Measurements from ENCODE around the gene GNG12. TPM values are rescaled to one million over a fixed set of nuclear protein-coding genes. Genes with fewer than 3 reads are reported as not detected.

The GNG12 gene
- total and polyA plus RNA-seq, 9 of the 15 experiments (the other 6 are each of a cell fraction or from before 2014, with no cell fraction given), result 2.6 to 6.0 (median 4.1) TPM

DNA sequence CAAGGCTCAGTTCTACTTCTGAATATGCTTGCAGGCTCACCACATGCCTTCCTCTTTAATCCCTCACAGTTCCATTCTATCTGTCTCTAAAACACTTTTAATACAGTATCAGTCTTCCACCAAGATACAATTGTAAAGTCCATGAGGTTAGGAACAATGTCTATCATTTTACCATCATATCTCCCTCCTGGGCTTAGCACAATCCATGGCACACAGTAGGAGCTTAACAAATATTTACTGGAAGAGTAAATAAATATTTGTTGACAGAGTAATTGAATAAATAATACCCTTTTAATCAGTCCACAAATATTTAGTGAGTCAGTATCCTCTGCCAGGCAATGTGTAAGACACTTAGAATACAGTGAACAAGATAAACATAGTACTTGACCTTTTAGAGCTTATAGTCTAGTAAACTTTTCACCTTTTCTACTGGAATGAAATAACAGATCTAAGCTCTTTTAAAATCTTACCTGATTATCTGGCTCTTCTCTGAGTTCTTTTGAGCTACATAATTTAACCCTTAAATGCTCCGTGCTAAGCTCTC is 160.9 kb downstream of the GNG12 start:
- FAIRE-seq (no peak), ATAC-seq (no peak), DNase-seq (ENCODE audit: extremely low read depth in 1 of 4, low spot score in 3 of 4) (no peak)
- Histone ChIP-seq H3K36me3 (ENCODE audit: control insufficient read depth, insufficient read depth, low read length) (no peaks in the 10 kb centered on the region), H3K4me2 (ENCODE audit: insufficient read depth, low read length) (no peak overlapping the region), H3K79me2 (ENCODE audit: control insufficient read depth, insufficient read depth, low read length) (no peaks in the 10 kb centered on the region), H3K9me1 (ENCODE audit: control insufficient read depth, insufficient read depth, low read length) (no peaks in the 10 kb centered on the region), H3K4me1 (replicated peaks in 1 of 2; ENCODE audit: control insufficient read depth in 2 of 2, insufficient read depth in 2 of 2, low read length in 2 of 2) (peaks cover 3 to 9% of the 10 kb centered on the region in 2 experiments; a peak in 2 of 5 replicates), H3K9me3 (replicated peaks; ENCODE audit: control insufficient read depth, insufficient read depth, low read depth, low read length) (no peaks in the 10 kb centered on the region), H2AFZ (ENCODE audit: low read depth, low read length) (no peak overlapping the region), H3K9ac (ENCODE audit: insufficient read depth in 1 of 2, low read depth in 2 of 2, low read length in 2 of 2) (no peak overlapping the region), H3K4me3 (no peak overlapping the region), H3K27me3 (ENCODE audit: control insufficient read depth in 2 of 2, insufficient read depth in 2 of 2, low read length in 2 of 2) (no peaks in the 10 kb centered on the region), H3K27ac (ENCODE audit: extremely low read depth, low read depth, low read length) (no peak overlapping the region), H4K20me1 (replicated peaks; ENCODE audit: control insufficient read depth, insufficient read depth, low read length) (no peaks in the 10 kb centered on the region)
- no TSS peak for BruUV-seq (replicated peaks)
- CTCF ChIA-PET (ENCODE audit: low intra/inter-chr PET ratio), result no interaction called here
- in situ Hi-C loops (cut with MboI), result no loop called here
- intact Hi-C loops (cut with micrococcal nuclease), result no loop called here
- WGBS (ENCODE audit: insufficient coverage, low coverage, missing lambda C conversion rate), result 80% methylated on average over 1 of the region's 1 CpG
- TF ChIP-seq ZNF174 (CRISPR knock-in tag; IDR thresholded peaks at IDR 0.05) (no peak), ZFP36 (IDR thresholded peaks at IDR 0.05; ENCODE audit: low read depth, low read length, partially characterized antibody) (no peak), SMARCB1 (IDR thresholded peaks at IDR 0.05; ENCODE audit: insufficient read length, low read depth) (no peak), DNMT1 (IDR thresholded peaks at IDR 0.05) (no peak), BCOR (IDR thresholded peaks at IDR 0.05) (no peak), MXI1 (IDR thresholded peaks at IDR 0.05; ENCODE audit: low read depth, low read length) (no peak), POLR2H (tag; IDR thresholded peaks at IDR 0.05; ENCODE audit: low read depth) (no peak), NR4A1 (CRISPR knock-in tag; IDR thresholded peaks at IDR 0.05) (no peak), NR4A1 (tag; IDR thresholded peaks at IDR 0.05) (no peak)
- POLR2A ChIA-PET, result interaction anchor here (0.6 to 5.9 kb wide), 2 partner anchors 12 to 150 kb away, joined by 3 to 62 read pairs; partner anchors contain the start of gene GADD45A

Data from K562 (cell line).